ENCODE data around the gene ZNF674. TPM values are rescaled to one million over a fixed set of nuclear protein-coding genes. Genes with fewer than 3 reads are reported as not detected.

ZNF674 gene
- total and polyA plus RNA-seq, 10 of the 15 experiments (the other 5 are each of a cell fraction or from before 2014, with no cell fraction given): 1.0 to 3.7 (median 1.8) TPM

- RAD21 ChIA-PET (ENCODE audit: unreplicated experiment): interaction anchor here (0.6 to 2.5 kb wide), 14 partner anchors 10 to 224 kb away, joined by 3 to 43 read pairs (median 6); no protein-coding TSS in a partner anchor
- DNase-seq (ENCODE audit: low read depth, low spot score) (peak; percentile 64), FAIRE-seq (peak; percentile 92), ATAC-seq (peak; percentile 66)
- H2AFZ ChIP-seq (ENCODE audit: control insufficient read depth, low read depth, low read length): no peak overlapping the region
- BruUV-seq (replicated peaks): no TSS peak
- H3K4me2 ChIP-seq (ENCODE audit: control insufficient read depth, insufficient read depth): peak overlapping the region; percentile 75
- intact Hi-C loops (cut with micrococcal nuclease; ENCODE audit: unreplicated experiment): loop anchor here (5.0 kb wide), 1 partner anchor 140 kb away; no protein-coding TSS in a partner anchor
- CTCF ChIA-PET: interaction anchor here (0.6 to 2.5 kb wide), 15 partner anchors 9 to 164 kb away, joined by 3 to 30 read pairs (median 4); no protein-coding TSS in a partner anchor
- peaks cover 26% of the 10 kb centered on the region for H3K4me1 ChIP-seq (ENCODE audit: control insufficient read depth, insufficient read depth, low read length)
- peak overlapping the region; percentile 80 for H3K27ac ChIP-seq (ENCODE audit: control insufficient read depth, insufficient read depth)
- H4K20me1 ChIP-seq (ENCODE audit: control insufficient read depth, insufficient read depth): no peaks in the 10 kb centered on the region
- POLR2A ChIA-PET: interaction anchor here (0.7 to 3.5 kb wide), 5 partner anchors 10 to 125 kb away, joined by 3 to 15 read pairs (median 3); no protein-coding TSS in a partner anchor
- H3K79me2 ChIP-seq (ENCODE audit: control insufficient read depth, insufficient read depth, low read length): peaks cover 29% of the 10 kb centered on the region
- SMC1A ChIA-PET (ENCODE audit: uncharacterized antibody, unreplicated experiment): interaction anchor here (0.8 to 2.7 kb wide), 20 partner anchors 11 to 223 kb away, joined by 3 to 34 read pairs (median 4); no protein-coding TSS in a partner anchor
- no peak overlapping the region for H3K4me3 ChIP-seq
- no peaks in the 10 kb centered on the region for H3K36me3 ChIP-seq (ENCODE audit: control insufficient read depth in 2 of 2, insufficient read depth in 2 of 2, low read length in 1 of 2)
- WGBS (ENCODE audit: insufficient coverage, insufficient replicate concordance, low lambda C conversion rate, missing lambda C conversion rate): 0% methylated on average over 5 of the region's 5 CpGs
- H3K9me3 ChIP-seq (replicated peaks; ENCODE audit: control insufficient read depth, insufficient read depth, low read length): no peaks in the 10 kb centered on the region
- no peaks in the 10 kb centered on the region for H3K27me3 ChIP-seq (replicated peaks in 1 of 2; ENCODE audit: control insufficient read depth in 2 of 2, insufficient read depth in 2 of 2, low read length in 1 of 2)
- in situ Hi-C loops (cut with MboI): no loop called here
- H3K9ac ChIP-seq (ENCODE audit: control insufficient read depth, insufficient read depth, low read length): peak overlapping the region; percentile 1
- TF ChIP-seq MTA3 (IDR thresholded peaks at IDR 0.05; ENCODE audit: borderline replicate concordance, low read length) (no peak), STAT3 (IDR thresholded peaks at IDR 0.05; ENCODE audit: low read depth, low read length) (no peak), DPF2 (IDR thresholded peaks at IDR 0.05) (0 out of 2 replicates have a peak, but pooled peaks have one; percentile 41), MYC (IDR thresholded peaks at IDR 0.05; ENCODE audit: insufficient read depth, insufficient read length, insufficient replicate concordance, low read length, severe bottlenecking) (no peak), E4F1 (IDR thresholded peaks at IDR 0.05; ENCODE audit: borderline replicate concordance, partially characterized antibody) (no peak), EP300 (IDR thresholded peaks at IDR 0.05; ENCODE audit: borderline replicate concordance in 1 of 2, control insufficient read depth in 1 of 2, low read depth in 2 of 2, low read length in 2 of 2) (peak in 1 of 2 experiments; percentile 81; a peak in 1 of 4 replicates), PAX5 (IDR thresholded peaks at IDR 0.05; ENCODE audit: borderline replicate concordance, low read depth, low read length) (no peak), ZBTB4 (CRISPR knock-in tag; IDR thresholded peaks at IDR 0.05) (no peak), IKZF2 (IDR thresholded peaks at IDR 0.05) (peak; percentile 78 to 80), CREB1 (IDR thresholded peaks at IDR 0.05; ENCODE audit: low read depth) (no peak), NR2F1 (conservative IDR thresholded peaks at IDR 0.05) (no peak), KLF5 (IDR thresholded peaks at IDR 0.05; ENCODE audit: partially characterized antibody) (no peak), ZNF592 (IDR thresholded peaks at IDR 0.05) (no peak)
Observed at GRCh38 chrX:46572340-46572936, 27.2 kb upstream of the ZNF674 start.

Data from GM12878 (cell line).